OCI-LY3 (cell line): Measurements from ENCODE around the gene CHPT1.

ENCODE experiments used
- EZH2phosphoT487 ChIP-seq: fragments of 200-600 bp; shearing (Covaris generic); IDR thresholded peaks from 2 replicates; pipeline ENCODE4 v1.6.1; 2018; ENCODE audit warnings: antibody characterized with exemption, mixed run types, low read depth
- TF ChIP-seq, protein P1 (sequence below): fragments of 200-600, 300-600 bp; sonication (generic); IDR thresholded peaks from 2 replicates; pipeline ENCODE4 v1.5.1; 2014; ENCODE audit warnings: antibody characterized with exemption, low read length, low read depth

DNA sequence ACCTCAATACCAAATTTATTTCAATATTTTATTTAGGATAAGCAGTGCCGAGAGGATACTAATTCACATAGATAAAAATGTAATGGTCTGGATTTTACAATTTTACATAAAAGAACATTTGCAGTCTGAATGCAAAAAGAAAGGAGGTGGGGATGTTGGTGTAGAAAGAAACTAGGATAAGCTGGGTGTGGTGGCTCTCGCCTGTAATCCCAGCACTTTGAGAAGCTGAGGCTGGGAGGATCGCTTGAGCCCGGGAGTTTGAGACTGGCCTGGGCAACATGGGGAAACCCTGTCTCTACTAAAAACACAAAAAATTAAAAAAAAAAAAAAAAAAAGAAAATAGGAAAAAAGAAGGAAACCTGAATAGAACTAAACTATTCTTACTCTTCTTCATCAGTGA lies 25.0 kb downstream of the CHPT1 start:
- TF ChIP-seq, protein P1, sequence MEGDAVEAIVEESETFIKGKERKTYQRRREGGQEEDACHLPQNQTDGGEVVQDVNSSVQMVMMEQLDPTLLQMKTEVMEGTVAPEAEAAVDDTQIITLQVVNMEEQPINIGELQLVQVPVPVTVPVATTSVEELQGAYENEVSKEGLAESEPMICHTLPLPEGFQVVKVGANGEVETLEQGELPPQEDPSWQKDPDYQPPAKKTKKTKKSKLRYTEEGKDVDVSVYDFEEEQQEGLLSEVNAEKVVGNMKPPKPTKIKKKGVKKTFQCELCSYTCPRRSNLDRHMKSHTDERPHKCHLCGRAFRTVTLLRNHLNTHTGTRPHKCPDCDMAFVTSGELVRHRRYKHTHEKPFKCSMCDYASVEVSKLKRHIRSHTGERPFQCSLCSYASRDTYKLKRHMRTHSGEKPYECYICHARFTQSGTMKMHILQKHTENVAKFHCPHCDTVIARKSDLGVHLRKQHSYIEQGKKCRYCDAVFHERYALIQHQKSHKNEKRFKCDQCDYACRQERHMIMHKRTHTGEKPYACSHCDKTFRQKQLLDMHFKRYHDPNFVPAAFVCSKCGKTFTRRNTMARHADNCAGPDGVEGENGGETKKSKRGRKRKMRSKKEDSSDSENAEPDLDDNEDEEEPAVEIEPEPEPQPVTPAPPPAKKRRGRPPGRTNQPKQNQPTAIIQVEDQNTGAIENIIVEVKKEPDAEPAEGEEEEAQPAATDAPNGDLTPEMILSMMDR, result no peak
- TF ChIP-seq EZH2phosphoT487, result no peak
